Endothelial cell of umbilical vein (primary cell): ENCODE measurements around the gene MTG2. TPM values are rescaled to one million over a fixed set of nuclear protein-coding genes. Genes with fewer than 3 reads are reported as not detected.

Experiments used
- BruUV-seq: library from RNA; stranded (reverse); fragments of 400-500 nt; replicated peaks from 2 replicates; lab custom pipeline; 2021; lab: Mats Ljungman, UMichigan
- CTCF ChIA-PET: fragments of 300-600, 350-600 bp; sonication (Branson Sonifier 250); formaldehyde crosslinking; loops from one replicate; lab custom pipeline; 2021; ENCODE audit warnings: antibody characterized with exemption, inconsistent platforms; lab: Charles Lee
- POLR2A ChIA-PET: fragments of 300-600, 350-600 bp; sonication (Branson Sonifier 250); formaldehyde crosslinking; loops from one replicate; lab custom pipeline; 2021; ENCODE audit warnings: antibody characterized with exemption, inconsistent platforms; lab: Charles Lee
- DNase-seq: peaks from one replicate; pipeline ENCODE4 v3.0.0-alpha.2; 2011; ENCODE audit warnings: low read depth, low spot score
- FAIRE-seq: peaks from 2 replicates; lab custom pipeline; 2011; peaks lifted over from hg19 to GRCh38; lab: Jason Lieb, UNC
- H2AFZ ChIP-seq: 2 replicates; pipeline ENCODE4 v1.6.0; 2012; ENCODE audit warnings: low read depth, low read length, control low read depth, inconsistent platforms
- H3K27ac ChIP-seq: 2 replicates; pipeline ENCODE4 v1.5.1; 2011; ENCODE audit warnings: low read depth, mild to moderate bottlenecking, control low read depth, low read length, moderate library complexity; ENCODE audit not compliant: insufficient read depth
- H3K27me3 ChIP-seq, 2 experiments: 2 replicates each; pipeline versions ENCODE4 v1.6.0 to v1.6.1; 2011; ENCODE audit warnings: low read length in 2 of 2, mixed read lengths in 1 of 2; ENCODE audit not compliant: control insufficient read depth in 2 of 2, insufficient read depth in 2 of 2
- H3K36me3 ChIP-seq, 2 experiments: 2 replicates in 1 of 2; 3 replicates in 1 of 2; pipeline ENCODE4 v1.5.1; 2011; ENCODE audit warnings: low read length in 2 of 2, mild to moderate bottlenecking in 1 of 2, moderate library complexity in 1 of 2; ENCODE audit not compliant: control insufficient read depth in 2 of 2, insufficient read depth in 2 of 2; ENCODE audit errors: extremely low read depth in 1 of 2
- H3K4me1 ChIP-seq: 3 replicates; pipeline ENCODE4 v1.5.1; 2011; ENCODE audit warnings: mild to moderate bottlenecking, low read length; ENCODE audit not compliant: control insufficient read depth, insufficient read depth; ENCODE audit errors: extremely low read depth
- H3K4me2 ChIP-seq: 2 replicates; pipeline ENCODE4 v1.6.1; 2011; ENCODE audit warnings: low read length, control low read depth, mixed read lengths; ENCODE audit not compliant: insufficient read depth
- H3K4me3 ChIP-seq, 3 experiments: fragments of 200-600 bp in 1 of 3; sonication (generic), shearing (Covaris generic) in 1 of 3; replicated peaks in 1 of 3; 2 replicates each; pipeline ENCODE4 v1.5.1; 2011 to 2016; ENCODE audit warnings: control low read depth in 3 of 3, low read length in 3 of 3, mild to moderate bottlenecking in 2 of 3, inconsistent platforms in 1 of 3, low read depth in 1 of 3, moderate library complexity in 1 of 3; ENCODE audit not compliant: insufficient read depth in 1 of 3
- H3K79me2 ChIP-seq: 2 replicates; pipeline ENCODE4 v1.6.0; 2012; ENCODE audit warnings: low read length, inconsistent platforms; ENCODE audit not compliant: control insufficient read depth, insufficient read depth
- H3K9ac ChIP-seq: replicated peaks from 2 replicates; pipeline ENCODE3; 2011; ENCODE audit warnings: low read length, control low read depth; ENCODE audit not compliant: insufficient read depth; ENCODE audit errors: extremely low read depth
- H3K9me1 ChIP-seq: replicated peaks from 3 replicates; pipeline ENCODE4 v1.6.0; 2011; ENCODE audit warnings: mild to moderate bottlenecking, low read length; ENCODE audit not compliant: control insufficient read depth, insufficient read depth; ENCODE audit errors: extremely low read depth
- H3K9me3 ChIP-seq: replicated peaks from 2 replicates; pipeline ENCODE4 v1.5.1; 2012; ENCODE audit warnings: low read length, inconsistent platforms; ENCODE audit not compliant: control insufficient read depth, insufficient read depth
- H4K20me1 ChIP-seq: replicated peaks from 2 replicates; pipeline ENCODE3; 2011; ENCODE audit warnings: mild to moderate bottlenecking, low read length; ENCODE audit not compliant: control insufficient read depth, insufficient read depth; ENCODE audit errors: extremely low read depth
- EZH2 ChIP-seq: IDR thresholded peaks from 2 replicates; pipeline ENCODE4 v1.6.1; 2012; ENCODE audit warnings: borderline replicate concordance, low read depth, mild to moderate bottlenecking, moderate library complexity, low read length, inconsistent platforms; ENCODE audit not compliant: severe bottlenecking
- FOS ChIP-seq: IDR thresholded peaks from 2 replicates; pipeline ENCODE4 v1.6.1; 2011; ENCODE audit warnings: mild to moderate bottlenecking, low read length, moderate library complexity, borderline replicate concordance; ENCODE audit not compliant: insufficient read depth
- GATA2 ChIP-seq: IDR thresholded peaks from 2 replicates; pipeline ENCODE4 v1.7.0; 2011; ENCODE audit warnings: low read depth, mild to moderate bottlenecking, moderate library complexity, mixed read lengths, low read length; ENCODE audit not compliant: insufficient read length, insufficient read depth
- JUN ChIP-seq: IDR thresholded peaks from 2 replicates; pipeline ENCODE4 v1.6.1; 2011; ENCODE audit warnings: borderline replicate concordance, low read depth; ENCODE audit not compliant: insufficient read length, insufficient read depth
- MAX ChIP-seq: IDR thresholded peaks from 2 replicates; pipeline ENCODE4 v1.6.1; 2011; ENCODE audit not compliant: insufficient read depth, insufficient read length
- MYC ChIP-seq: IDR thresholded peaks from one replicate; pipeline ENCODE4 v1.6.1; 2011; ENCODE audit warnings: mild to moderate bottlenecking, low read depth, low read length
- POLR2A ChIP-seq: IDR thresholded peaks from 2 replicates; pipeline ENCODE4 v1.6.1; 2012; ENCODE audit warnings: low read depth, mild to moderate bottlenecking, control low read depth, low read length
- POLR2AphosphoS5 ChIP-seq: IDR thresholded peaks from 2 replicates; pipeline ENCODE4 v1.6.1; 2012; ENCODE audit warnings: low read depth, mild to moderate bottlenecking, control low read depth, low read length, moderate library complexity; ENCODE audit not compliant: insufficient read depth
- dilution Hi-C: fragments of 300-500 bp; cut with MboI; formaldehyde crosslinking; loops from one replicate; pipeline ENCODE4 v1.15.0; 2019; ENCODE audit warnings: low sequenced_read_pairs; ENCODE audit not compliant: extremely low pct_ligation_motif_present
- intact Hi-C: fragments of 100-400 bp; cut with micrococcal nuclease; formaldehyde crosslinking; loops from one replicate; pipeline ENCODE4 v1.10.0; 2022
- polyA plus RNA-seq, 4 experiments: library from polyadenylated mRNA; depleted of rRNA in 3 of 4; stranded (reverse) in 3 of 4; unstranded in 1 of 4; fragments of >200 nt; gene quantifications; 2 replicates each; pipeline versions ENCODE4 v1.2.1 to v1.2.3, GENCODE V29; 2011 to 2012; ENCODE audit warnings: missing spikeins in 1 of 4
- total RNA-seq: library from RNA; stranded (reverse); gene quantifications from 2 replicates; pipeline ENCODE4 v1.2.3, GENCODE V29; 2021
- TF ChIP-seq, protein P1 (sequence below), 2 donors: IDR thresholded peaks; 1 replicate in 1 of 2; 2 replicates in 1 of 2; pipeline ENCODE4 v1.5.1; 2011; ENCODE audit warnings: low read length in 2 of 2, mild to moderate bottlenecking in 2 of 2, moderate library complexity in 2 of 2, control low read depth in 1 of 2, inconsistent platforms in 1 of 2, low read depth in 1 of 2; ENCODE audit not compliant: insufficient read depth in 1 of 2; ENCODE audit errors: extremely low read depth in 1 of 2

The MTG2 gene
- total and polyA plus RNA-seq, 2 donors (not counting 3 experiments of a cell fraction or from before 2014, with no cell fraction given): 19.9 to 31.6 TPM

GRCh38 chr20:62233684-62234083 is 50.9 kb downstream of the MTG2 start:
- Histone ChIP-seq H3K9me1 (no peaks in the 10 kb centered on the region), H3K36me3 (no peaks in the 10 kb centered on the region), H3K27ac (no peak overlapping the region), H3K4me2 (no peak overlapping the region), H2AFZ (no peak overlapping the region), H4K20me1 (no peaks in the 10 kb centered on the region), H3K9me3 (no peaks in the 10 kb centered on the region), H3K4me1 (no peaks in the 10 kb centered on the region), H3K4me3 (no peak overlapping the region), H3K79me2 (no peaks in the 10 kb centered on the region), H3K27me3 (no peaks in the 10 kb centered on the region), H3K9ac (no peak overlapping the region)
- ChIA-PET CTCF (no interaction called here), POLR2A (no interaction called here)
- dilution Hi-C loops: no loop called here
- FAIRE-seq (no peak), DNase-seq (no peak)
- BruUV-seq: no TSS peak
- intact Hi-C loops: no loop called here
- TF ChIP-seq, protein P1, sequence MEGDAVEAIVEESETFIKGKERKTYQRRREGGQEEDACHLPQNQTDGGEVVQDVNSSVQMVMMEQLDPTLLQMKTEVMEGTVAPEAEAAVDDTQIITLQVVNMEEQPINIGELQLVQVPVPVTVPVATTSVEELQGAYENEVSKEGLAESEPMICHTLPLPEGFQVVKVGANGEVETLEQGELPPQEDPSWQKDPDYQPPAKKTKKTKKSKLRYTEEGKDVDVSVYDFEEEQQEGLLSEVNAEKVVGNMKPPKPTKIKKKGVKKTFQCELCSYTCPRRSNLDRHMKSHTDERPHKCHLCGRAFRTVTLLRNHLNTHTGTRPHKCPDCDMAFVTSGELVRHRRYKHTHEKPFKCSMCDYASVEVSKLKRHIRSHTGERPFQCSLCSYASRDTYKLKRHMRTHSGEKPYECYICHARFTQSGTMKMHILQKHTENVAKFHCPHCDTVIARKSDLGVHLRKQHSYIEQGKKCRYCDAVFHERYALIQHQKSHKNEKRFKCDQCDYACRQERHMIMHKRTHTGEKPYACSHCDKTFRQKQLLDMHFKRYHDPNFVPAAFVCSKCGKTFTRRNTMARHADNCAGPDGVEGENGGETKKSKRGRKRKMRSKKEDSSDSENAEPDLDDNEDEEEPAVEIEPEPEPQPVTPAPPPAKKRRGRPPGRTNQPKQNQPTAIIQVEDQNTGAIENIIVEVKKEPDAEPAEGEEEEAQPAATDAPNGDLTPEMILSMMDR (IDR thresholded peaks at IDR 0.05; ENCODE audit: extremely low read depth in 1 of 2, insufficient read depth in 1 of 2, low read depth in 1 of 2, low read length in 2 of 2): no peak
- TF ChIP-seq POLR2AphosphoS5: no peak
- TF ChIP-seq JUN: no peak
- TF ChIP-seq GATA2: no peak
- TF ChIP-seq MYC: no peak
- no peak for TF ChIP-seq EZH2
- no peak for TF ChIP-seq FOS
- TF ChIP-seq POLR2A: no peak
- TF ChIP-seq MAX: no peak
